K562 (cell line): ENCODE results near the gene IRGQ. TPM values are rescaled to one million over a fixed set of nuclear protein-coding genes. Genes with fewer than 3 reads are reported as not detected.

Experiments used
- CCNT2 ChIP-seq: IDR thresholded peaks from 2 replicates; pipeline ENCODE4 v1.6.1; 2011; ENCODE audit warnings: borderline replicate concordance, low read depth, mild to moderate bottlenecking, moderate library complexity, mixed read lengths, low read length; ENCODE audit not compliant: insufficient read length; ENCODE audit errors: extremely low read depth
- CTBP1 ChIP-seq: fragments of 450-650 bp; IDR thresholded peaks from 2 replicates; pipeline ENCODE4 v1.6.1; 2016; ENCODE audit warnings: borderline replicate concordance
- CUX1 ChIP-seq: fragments of 200-800 bp; sonication (Bioruptor generic); IDR thresholded peaks from 2 replicates; pipeline ENCODE4 v1.6.1; 2016; ENCODE audit warnings: missing genetic modification characterization, missing compliant biosample characterization
- LARP7 ChIP-seq: fragments of 450-650 bp; IDR thresholded peaks from 2 replicates; pipeline ENCODE4 v1.6.1; 2016
- NEUROD1 ChIP-seq: fragments of 150-350 bp; IDR thresholded peaks from 2 replicates; pipeline ENCODE4 v1.6.1; 2014; ENCODE audit warnings: borderline replicate concordance, low read length, low read depth; ENCODE audit not compliant: partially characterized antibody
- PHF20 ChIP-seq: fragments of 450-650 bp; IDR thresholded peaks from 2 replicates; pipeline ENCODE4 v1.6.1; 2018; ENCODE audit not compliant: partially characterized antibody
- STAG1 ChIP-seq: sonication (generic); formaldehyde crosslinking; IDR thresholded peaks from 2 replicates; pipeline ENCODE4 v1.5.0; 2020; ENCODE audit warnings: missing genetic modification reagents, borderline replicate concordance
- TEAD1 ChIP-seq, 2 experiments: fragments of 450-650 bp in 1 of 2; sonication (generic) in 1 of 2; formaldehyde crosslinking; IDR thresholded peaks; 2 replicates each; pipeline versions ENCODE4 v1.4.0 to v1.8.0; 2020 to 2022; ENCODE audit warnings: mild to moderate bottlenecking in 2 of 2, missing genetic modification reagents in 1 of 2
- TEAD4 ChIP-seq, 2 experiments: sonication (generic) in 1 of 2; formaldehyde crosslinking in 1 of 2; IDR thresholded peaks; 2 replicates each; pipeline versions ENCODE4 v1.6.1 to v1.8.0; 2012 to 2022; ENCODE audit warnings: borderline replicate concordance in 1 of 2, inconsistent platforms in 1 of 2, low read length in 1 of 2, mild to moderate bottlenecking in 1 of 2, missing genetic modification reagents in 1 of 2
- TGIF2 ChIP-seq: sonication (generic); formaldehyde crosslinking; IDR thresholded peaks from 2 replicates; pipeline ENCODE4 v1.8.1; 2022; ENCODE audit warnings: mild to moderate bottlenecking, missing genetic modification reagents, moderate library complexity
- ZBTB7A ChIP-seq: IDR thresholded peaks from 2 replicates; pipeline ENCODE4 v1.6.1; 2011; ENCODE audit warnings: low read depth, mild to moderate bottlenecking, low read length, moderate library complexity, borderline replicate concordance; ENCODE audit not compliant: control insufficient read depth
- ZC3H8 ChIP-seq: fragments of 450-650 bp; IDR thresholded peaks from 2 replicates; pipeline ENCODE4 v1.6.1; 2017
- ZNF764 ChIP-seq: fragments of 250-450 bp; sonication (Bioruptor Pico); IDR thresholded peaks from 2 replicates; pipeline ENCODE4 v1.4.0; 2020; ENCODE audit warnings: low read depth, mild to moderate bottlenecking, moderate library complexity
- polyA plus RNA-seq, 8 experiments: library from polyadenylated mRNA; depleted of rRNA in 4 of 8; stranded (reverse) in 5 of 8; unstranded in 3 of 8; fragments of >200 nt; fragmentation: Nextera tagmentation in 2 of 8; fragmentation: Illumina TruSeq in 1 of 8; extraction: Ambion mirVana in 2 of 8; extraction: Trizol in 1 of 8; gene quantifications; 2 replicates each; pipeline versions ENCODE4 v1.2.1 to v1.2.3, GENCODE V29; 2011 to 2014; ENCODE audit warnings: inconsistent platforms in 1 of 8, missing spikeins in 1 of 8
- total RNA-seq, 7 experiments: library from RNA; depleted of rRNA in 6 of 7; stranded (reverse); fragments of >200 nt in 6 of 7; fragmentation: Illumina TruSeq in 2 of 7; extraction: Trizol in 2 of 7; gene quantifications; 2 replicates each; pipeline versions ENCODE4 v1.2.1 to v1.2.3, GENCODE V29; 2011 to 2021; ENCODE audit warnings: low replicate concordance in 1 of 7
- TF ChIP-seq, protein P1 (sequence below): fragments of 250-450 bp; sonication (Bioruptor Pico); IDR thresholded peaks from 2 replicates; pipeline ENCODE4 v1.8.0; 2021; ENCODE audit warnings: moderate library complexity, mild to moderate bottlenecking, inconsistent platforms
- TF ChIP-seq, protein P2 (sequence below): fragments of 250-450 bp; sonication (Bioruptor Pico); IDR thresholded peaks from 2 replicates; pipeline ENCODE4 v1.4.0; 2020

The IRGQ gene
- total and polyA plus RNA-seq, 9 of the 15 experiments (the other 6 are each of a cell fraction or from before 2014, with no cell fraction given), result 3.5 to 19.2 (median 7.9) TPM

- TF ChIP-seq NEUROD1, result peak; percentile 16
- no peak for TF ChIP-seq PHF20
- no peak for TF ChIP-seq LARP7
- peak; percentile 18; the same call in 1 of the 2 replicates for TF ChIP-seq ZBTB7A
- TF ChIP-seq CTBP1, result peak; percentile 38; the same call in 1 of the 2 replicates
- TF ChIP-seq CUX1 (CRISPR knock-in tag), result no peak
- TF ChIP-seq STAG1 (CRISPR knock-in tag), result peak; percentile 29; the same call in 1 of the 2 replicates
- TF ChIP-seq TEAD1 (CRISPR knock-in tag; IDR thresholded peaks at IDR 0.05), result 0 out of 4 replicates have a peak, but pooled peaks have one; percentile 39 to 54
- TF ChIP-seq, protein P1, sequence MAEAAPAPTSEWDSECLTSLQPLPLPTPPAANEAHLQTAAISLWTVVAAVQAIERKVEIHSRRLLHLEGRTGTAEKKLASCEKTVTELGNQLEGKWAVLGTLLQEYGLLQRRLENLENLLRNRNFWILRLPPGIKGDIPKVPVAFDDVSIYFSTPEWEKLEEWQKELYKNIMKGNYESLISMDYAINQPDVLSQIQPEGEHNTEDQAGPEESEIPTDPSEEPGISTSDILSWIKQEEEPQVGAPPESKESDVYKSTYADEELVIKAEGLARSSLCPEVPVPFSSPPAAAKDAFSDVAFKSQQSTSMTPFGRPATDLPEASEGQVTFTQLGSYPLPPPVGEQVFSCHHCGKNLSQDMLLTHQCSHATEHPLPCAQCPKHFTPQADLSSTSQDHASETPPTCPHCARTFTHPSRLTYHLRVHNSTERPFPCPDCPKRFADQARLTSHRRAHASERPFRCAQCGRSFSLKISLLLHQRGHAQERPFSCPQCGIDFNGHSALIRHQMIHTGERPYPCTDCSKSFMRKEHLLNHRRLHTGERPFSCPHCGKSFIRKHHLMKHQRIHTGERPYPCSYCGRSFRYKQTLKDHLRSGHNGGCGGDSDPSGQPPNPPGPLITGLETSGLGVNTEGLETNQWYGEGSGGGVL, result no peak
- TF ChIP-seq, protein P2, sequence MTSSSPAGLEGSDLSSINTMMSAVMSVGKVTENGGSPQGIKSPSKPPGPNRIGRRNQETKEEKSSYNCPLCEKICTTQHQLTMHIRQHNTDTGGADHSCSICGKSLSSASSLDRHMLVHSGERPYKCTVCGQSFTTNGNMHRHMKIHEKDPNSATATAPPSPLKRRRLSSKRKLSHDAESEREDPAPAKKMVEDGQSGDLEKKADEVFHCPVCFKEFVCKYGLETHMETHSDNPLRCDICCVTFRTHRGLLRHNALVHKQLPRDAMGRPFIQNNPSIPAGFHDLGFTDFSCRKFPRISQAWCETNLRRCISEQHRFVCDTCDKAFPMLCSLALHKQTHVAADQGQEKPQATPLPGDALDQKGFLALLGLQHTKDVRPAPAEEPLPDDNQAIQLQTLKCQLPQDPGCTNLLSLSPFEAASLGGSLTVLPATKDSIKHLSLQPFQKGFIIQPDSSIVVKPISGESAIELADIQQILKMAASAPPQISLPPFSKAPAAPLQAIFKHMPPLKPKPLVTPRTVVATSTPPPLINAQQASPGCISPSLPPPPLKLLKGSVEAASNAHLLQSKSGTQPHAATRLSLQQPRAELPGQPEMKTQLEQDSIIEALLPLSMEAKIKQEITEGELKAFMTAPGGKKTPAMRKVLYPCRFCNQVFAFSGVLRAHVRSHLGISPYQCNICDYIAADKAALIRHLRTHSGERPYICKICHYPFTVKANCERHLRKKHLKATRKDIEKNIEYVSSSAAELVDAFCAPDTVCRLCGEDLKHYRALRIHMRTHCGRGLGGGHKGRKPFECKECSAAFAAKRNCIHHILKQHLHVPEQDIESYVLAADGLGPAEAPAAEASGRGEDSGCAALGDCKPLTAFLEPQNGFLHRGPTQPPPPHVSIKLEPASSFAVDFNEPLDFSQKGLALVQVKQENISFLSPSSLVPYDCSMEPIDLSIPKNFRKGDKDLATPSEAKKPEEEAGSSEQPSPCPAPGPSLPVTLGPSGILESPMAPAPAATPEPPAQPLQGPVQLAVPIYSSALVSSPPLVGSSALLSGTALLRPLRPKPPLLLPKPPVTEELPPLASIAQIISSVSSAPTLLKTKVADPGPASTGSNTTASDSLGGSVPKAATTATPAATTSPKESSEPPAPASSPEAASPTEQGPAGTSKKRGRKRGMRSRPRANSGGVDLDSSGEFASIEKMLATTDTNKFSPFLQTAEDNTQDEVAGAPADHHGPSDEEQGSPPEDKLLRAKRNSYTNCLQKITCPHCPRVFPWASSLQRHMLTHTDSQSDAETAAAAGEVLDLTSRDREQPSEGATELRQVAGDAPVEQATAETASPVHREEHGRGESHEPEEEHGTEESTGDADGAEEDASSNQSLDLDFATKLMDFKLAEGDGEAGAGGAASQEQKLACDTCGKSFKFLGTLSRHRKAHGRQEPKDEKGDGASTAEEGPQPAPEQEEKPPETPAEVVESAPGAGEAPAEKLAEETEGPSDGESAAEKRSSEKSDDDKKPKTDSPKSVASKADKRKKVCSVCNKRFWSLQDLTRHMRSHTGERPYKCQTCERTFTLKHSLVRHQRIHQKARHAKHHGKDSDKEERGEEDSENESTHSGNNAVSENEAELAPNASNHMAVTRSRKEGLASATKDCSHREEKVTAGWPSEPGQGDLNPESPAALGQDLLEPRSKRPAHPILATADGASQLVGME (CRISPR knock-in tag), result no peak
- peak; percentile 13; the same call in 1 of the 2 replicates for TF ChIP-seq TEAD4 (IDR thresholded peaks at IDR 0.05; ENCODE audit: low read length)
- no peak for TF ChIP-seq TEAD4 (CRISPR knock-in tag; IDR thresholded peaks at IDR 0.05; ENCODE audit: borderline replicate concordance)
- TF ChIP-seq CCNT2, result no peak
- TF ChIP-seq ZC3H8, result no peak
- TF ChIP-seq ZNF764 (CRISPR knock-in tag), result no peak
- no peak for TF ChIP-seq TGIF2 (CRISPR knock-in tag)
Observed at GRCh38 chr19:43624933-43625332, 29.0 kb upstream of the IRGQ start (continued).
